LNCaP clone FGC (cell line): Measurements from ENCODE around the gene NOC4L.

ENCODE experiments used
- DNase-seq: peaks from one replicate; pipeline ENCODE4 v3.0.0-alpha.2; 2011; ENCODE audit warnings: low read depth
- H3K4me3 ChIP-seq: 2 replicates; pipeline ENCODE4 v1.5.1; 2011; ENCODE audit warnings: mild to moderate bottlenecking, low read depth, low read length, control low read depth
- CTCF ChIP-seq: IDR thresholded peaks from 2 replicates; pipeline ENCODE4 v1.5.1; 2012; ENCODE audit warnings: mild to moderate bottlenecking; ENCODE audit not compliant: control insufficient read depth, insufficient read depth; ENCODE audit errors: extremely low read depth

The NOC4L gene

GRCh38 chr12:132153501-132154340 is 9.5 kb downstream of the NOC4L start:
- TF ChIP-seq CTCF: peak; percentile 97
- no peak overlapping the region for H3K4me3 ChIP-seq
- DNase-seq: no peak

- H3K4me3 ChIP-seq: no peak overlapping the region
- no peak for DNase-seq
- no peak for TF ChIP-seq CTCF
Observed at GRCh38 chr12:132154341-132154761, 10.1 kb downstream of the NOC4L start.

- H3K4me3 ChIP-seq: no peak overlapping the region
- DNase-seq: no peak
- no peak for TF ChIP-seq CTCF
Observed at GRCh38 chr12:132154941-132155770, 10.9 kb downstream of the NOC4L start.

- H3K4me3 ChIP-seq: no peak overlapping the region
- TF ChIP-seq CTCF: no peak
- DNase-seq: no peak
Observed at GRCh38 chr12:132155771-132156572, 11.7 kb downstream of the NOC4L start.

GRCh38 chr12:132156573-132157325 is 12.5 kb downstream of the NOC4L start:
- H3K4me3 ChIP-seq: no peak overlapping the region
- no peak for TF ChIP-seq CTCF
- no peak for DNase-seq
